HCT116 (cell line): ENCODE data around the gene PNMT. TPM values are rescaled to one million over a fixed set of nuclear protein-coding genes. Genes with fewer than 3 reads are reported as not detected.

ENCODE experiments used
- ATAC-seq: fragments of 200-7000 bp; cut with Tn5 transposase; 2 replicates; pipeline ENCODE4 v1.9.1; 2020; ENCODE audit warnings: mild to moderate bottlenecking, moderate library complexity
- BruUV-seq: library from RNA; stranded (reverse); fragments of 400-500 nt; replicated peaks from 2 replicates; lab custom pipeline; 2021; lab: Mats Ljungman, UMichigan
- CTCF ChIA-PET: fragments of 300-600 bp; sonication (Branson Sonifier 250); formaldehyde crosslinking; loops from one replicate; lab custom pipeline; 2021; ENCODE audit warnings: antibody characterized with exemption; lab: Charles Lee
- POLR2A ChIA-PET: fragments of 300-600, 350-600 bp; sonication (Branson Sonifier 250); formaldehyde crosslinking; loops from one replicate; lab custom pipeline; 2021; ENCODE audit warnings: antibody characterized with exemption; lab: Charles Lee
- RAD21 ChIA-PET, 2 experiments: fragments of 300-600 bp; sonication (Branson Sonifier 250); formaldehyde crosslinking; loops; one replicate each; lab custom pipeline; 2023; ENCODE audit warnings: low total read pairs in 2 of 2; ENCODE audit not compliant: uncharacterized antibody in 2 of 2, unreplicated experiment in 2 of 2, low non-redundant PET in 1 of 2; lab: Charles Lee
- DNase-seq: peaks from one replicate; pipeline ENCODE4 v3.0.0-alpha.2; 2010; ENCODE audit warnings: low read depth, low spot score
- H2AFZ ChIP-seq: fragments of 200-600 bp; shearing (Covaris generic), sonication (generic); 2 replicates; pipeline ENCODE4 v1.6.1; 2017; ENCODE audit warnings: low read depth, mixed run types, mixed read lengths, antibody characterized with exemption, low read length; ENCODE audit not compliant: poor library complexity, severe bottlenecking
- H3K27ac ChIP-seq: 2 replicates; pipeline ENCODE4 v1.5.1; 2012; ENCODE audit warnings: low read depth, low read length
- H3K27me3 ChIP-seq: fragments of 200-600 bp; sonication (generic); 2 replicates; pipeline ENCODE4 v1.6.1; 2016; ENCODE audit warnings: mixed run types, low read length, mixed read lengths; ENCODE audit not compliant: insufficient read depth
- H3K36me3 ChIP-seq, 2 experiments: fragments of 200-500 bp in 1 of 2; fragments of 200-600 bp in 1 of 2; sonication (Bioruptor generic) in 1 of 2; sonication (generic) in 1 of 2; 2 replicates each; pipeline versions ENCODE4 v1.5.1 to v1.6.1; 2014 to 2016; ENCODE audit warnings: low read length in 2 of 2, inconsistent platforms in 1 of 2, mixed read lengths in 1 of 2, mixed run types in 1 of 2; ENCODE audit not compliant: insufficient read depth in 2 of 2, control insufficient read depth in 1 of 2
- H3K4me1 ChIP-seq, 2 experiments: fragments of 200-600 bp in 1 of 2; sonication (generic) in 1 of 2; 2 replicates each; pipeline versions ENCODE4 v1.5.1 to v1.6.1; 2012 to 2017; ENCODE audit warnings: low read length in 2 of 2, inconsistent platforms in 1 of 2, mild to moderate bottlenecking in 1 of 2, mixed read lengths in 1 of 2, mixed run types in 1 of 2, moderate library complexity in 1 of 2; ENCODE audit not compliant: insufficient read depth in 2 of 2, control insufficient read depth in 1 of 2
- H3K4me2 ChIP-seq: fragments of 200-600 bp; sonication (generic); 2 replicates; pipeline ENCODE4 v1.6.1; 2017; ENCODE audit warnings: mixed run types, low read length, mixed read lengths
- H3K4me3 ChIP-seq, 2 experiments: fragments of 200-600 bp in 1 of 2; sonication (generic) in 1 of 2; replicated peaks in 1 of 2; 2 replicates each; pipeline ENCODE4 v1.5.1; 2011 to 2016; ENCODE audit warnings: low read length in 2 of 2, control low read depth in 1 of 2, low read depth in 1 of 2, mild to moderate bottlenecking in 1 of 2, mixed read lengths in 1 of 2, mixed run types in 1 of 2
- H3K79me2 ChIP-seq: fragments of 200-600 bp; sonication (generic); 2 replicates; pipeline ENCODE4 v1.6.1; 2017; ENCODE audit warnings: mild to moderate bottlenecking, mixed run types, low read length, moderate library complexity, mixed read lengths; ENCODE audit not compliant: insufficient read depth
- H3K9ac ChIP-seq: fragments of 200-600 bp; sonication (generic); 2 replicates; pipeline ENCODE4 v1.6.1; 2016; ENCODE audit warnings: low read length, mixed read lengths
- H3K9me2 ChIP-seq: fragments of 200-600 bp; sonication (generic), shearing (Covaris generic); 2 replicates; pipeline ENCODE4 v1.6.1; 2017; ENCODE audit warnings: mixed run types, mild to moderate bottlenecking, moderate library complexity; ENCODE audit not compliant: insufficient read depth
- H3K9me3 ChIP-seq, 2 experiments: fragments of 200-500 bp in 1 of 2; fragments of 200-600 bp in 1 of 2; sonication (Bioruptor generic) in 1 of 2; sonication (generic) in 1 of 2; 2 replicates each; pipeline ENCODE4 v1.6.1; 2014 to 2017; ENCODE audit warnings: low read length in 2 of 2, mixed read lengths in 2 of 2, inconsistent platforms in 1 of 2, low read depth in 1 of 2, mild to moderate bottlenecking in 1 of 2, mixed run types in 1 of 2, moderate library complexity in 1 of 2; ENCODE audit not compliant: control insufficient read depth in 1 of 2, insufficient read depth in 1 of 2
- H4K20me1 ChIP-seq: fragments of 200-600 bp; sonication (generic), shearing (Covaris generic); 2 replicates; pipeline ENCODE4 v1.6.1; 2017; ENCODE audit warnings: mixed run types, mild to moderate bottlenecking, moderate library complexity; ENCODE audit not compliant: insufficient read depth
- CEBPB ChIP-seq: IDR thresholded peaks from 2 replicates; pipeline ENCODE4 v1.6.1; 2012; ENCODE audit warnings: low read depth
- EGR1 ChIP-seq: IDR thresholded peaks from 2 replicates; pipeline ENCODE4 v1.6.1; 2012; ENCODE audit warnings: low read depth
- ELF1 ChIP-seq: IDR thresholded peaks from 2 replicates; pipeline ENCODE4 v1.6.1; 2012; ENCODE audit warnings: low read depth, borderline replicate concordance
- EZH2phosphoT487 ChIP-seq: fragments of 200-600 bp; IDR thresholded peaks from 2 replicates; pipeline ENCODE4 v1.6.1; 2018; ENCODE audit warnings: antibody characterized with exemption, borderline replicate concordance
- FOSL1 ChIP-seq: IDR thresholded peaks from 2 replicates; pipeline ENCODE4 v1.6.1; 2012; ENCODE audit warnings: low read depth
- POLR2A ChIP-seq: IDR thresholded peaks from 2 replicates; pipeline ENCODE4 v1.7.0; 2011; ENCODE audit warnings: borderline replicate concordance; ENCODE audit not compliant: insufficient read depth, insufficient read length; ENCODE audit errors: extremely low read depth
- RAD21 ChIP-seq: IDR thresholded peaks from 2 replicates; pipeline ENCODE4 v1.6.1; 2012; ENCODE audit warnings: low read depth, mild to moderate bottlenecking
- SIN3A ChIP-seq: IDR thresholded peaks from 2 replicates; pipeline ENCODE4 v1.6.1; 2012; ENCODE audit warnings: low read depth
- SP1 ChIP-seq: IDR thresholded peaks from 2 replicates; pipeline ENCODE4 v1.6.1; 2012; ENCODE audit warnings: low read depth
- SRF ChIP-seq: IDR thresholded peaks from 2 replicates; pipeline ENCODE4 v1.6.1; 2012; ENCODE audit warnings: low read depth
- TCF7L2 ChIP-seq: IDR thresholded peaks from 2 replicates; pipeline ENCODE4 v1.7.0; 2011; ENCODE audit warnings: borderline replicate concordance, inconsistent platforms; ENCODE audit not compliant: insufficient read depth, insufficient read length; ENCODE audit errors: extremely low read depth
- ZFX ChIP-seq: fragments of 450-650 bp; IDR thresholded peaks from 2 replicates; pipeline ENCODE4 v1.6.1; 2017
- ZNF274 ChIP-seq: fragments of 200-500 bp; sonication (Bioruptor generic); IDR thresholded peaks from 2 replicates; pipeline ENCODE4 v1.6.1; 2014; ENCODE audit warnings: mild to moderate bottlenecking, low read depth, low read length, inconsistent platforms
- intact Hi-C: fragments of 100-400 bp; cut with micrococcal nuclease; formaldehyde crosslinking; loops from 2 replicates; pipeline ENCODE4 v1.10.0; 2022
- total RNA-seq: library from RNA; stranded (reverse); gene quantifications from one replicate; pipeline ENCODE4 v1.2.1, GENCODE V29; 2021; ENCODE audit not compliant: unreplicated experiment
- TF ChIP-seq, protein P1 (sequence below): IDR thresholded peaks from 2 replicates; pipeline ENCODE4 v1.6.1; 2012; ENCODE audit warnings: low read depth
- TF ChIP-seq, protein P2 (sequence below), 3 experiments: fragments of 200-600 bp in 1 of 3; sonication (generic) in 1 of 3; IDR thresholded peaks in 2 of 3; conservative IDR thresholded peaks in 1 of 3; 2 replicates each; pipeline ENCODE4 v1.5.1; 2012 to 2017; ENCODE audit warnings: low read depth in 2 of 3, low read length in 2 of 3, antibody characterized with exemption in 1 of 3, borderline replicate concordance in 1 of 3, control low read depth in 1 of 3, mild to moderate bottlenecking in 1 of 3, mixed read lengths in 1 of 3, mixed run types in 1 of 3, moderate library complexity in 1 of 3; ENCODE audit not compliant: insufficient read depth in 1 of 3
- TF ChIP-seq, protein P3 (sequence below): IDR thresholded peaks from 2 replicates; pipeline ENCODE4 v1.6.1; 2012
- TF ChIP-seq, protein P4 (sequence below): IDR thresholded peaks from 2 replicates; pipeline ENCODE4 v1.6.1; 2011; ENCODE audit warnings: mild to moderate bottlenecking, low read length, moderate library complexity; ENCODE audit not compliant: insufficient replicate concordance; ENCODE audit errors: extremely low read depth
- TF ChIP-seq, protein P5 (sequence below): IDR thresholded peaks from 2 replicates; pipeline ENCODE4 v1.6.1; 2012

The PNMT gene
- total RNA-seq, 1 experiment from 2014 or later = not detected

DNA sequence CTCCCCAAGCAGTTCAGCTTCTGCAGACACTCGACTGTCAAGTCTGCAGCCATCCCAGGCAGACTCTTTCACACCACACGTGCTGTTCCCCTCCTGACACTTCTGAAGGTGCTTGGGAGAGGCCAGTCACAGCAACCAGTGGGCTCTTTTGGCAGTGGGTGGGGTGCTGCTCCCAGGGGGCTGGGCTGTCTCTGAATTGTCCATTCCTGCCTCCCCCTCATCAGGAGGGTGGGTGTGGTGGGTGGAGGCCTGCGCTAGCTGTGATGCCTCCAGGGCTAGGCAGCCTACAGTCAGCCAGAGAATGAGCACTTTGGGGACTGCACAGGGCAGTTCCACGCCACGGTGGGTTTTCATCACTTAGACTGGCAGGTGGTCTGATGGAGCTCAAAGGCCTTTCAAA is 21.0 kb upstream of the PNMT start:
- TF ChIP-seq, protein P1, sequence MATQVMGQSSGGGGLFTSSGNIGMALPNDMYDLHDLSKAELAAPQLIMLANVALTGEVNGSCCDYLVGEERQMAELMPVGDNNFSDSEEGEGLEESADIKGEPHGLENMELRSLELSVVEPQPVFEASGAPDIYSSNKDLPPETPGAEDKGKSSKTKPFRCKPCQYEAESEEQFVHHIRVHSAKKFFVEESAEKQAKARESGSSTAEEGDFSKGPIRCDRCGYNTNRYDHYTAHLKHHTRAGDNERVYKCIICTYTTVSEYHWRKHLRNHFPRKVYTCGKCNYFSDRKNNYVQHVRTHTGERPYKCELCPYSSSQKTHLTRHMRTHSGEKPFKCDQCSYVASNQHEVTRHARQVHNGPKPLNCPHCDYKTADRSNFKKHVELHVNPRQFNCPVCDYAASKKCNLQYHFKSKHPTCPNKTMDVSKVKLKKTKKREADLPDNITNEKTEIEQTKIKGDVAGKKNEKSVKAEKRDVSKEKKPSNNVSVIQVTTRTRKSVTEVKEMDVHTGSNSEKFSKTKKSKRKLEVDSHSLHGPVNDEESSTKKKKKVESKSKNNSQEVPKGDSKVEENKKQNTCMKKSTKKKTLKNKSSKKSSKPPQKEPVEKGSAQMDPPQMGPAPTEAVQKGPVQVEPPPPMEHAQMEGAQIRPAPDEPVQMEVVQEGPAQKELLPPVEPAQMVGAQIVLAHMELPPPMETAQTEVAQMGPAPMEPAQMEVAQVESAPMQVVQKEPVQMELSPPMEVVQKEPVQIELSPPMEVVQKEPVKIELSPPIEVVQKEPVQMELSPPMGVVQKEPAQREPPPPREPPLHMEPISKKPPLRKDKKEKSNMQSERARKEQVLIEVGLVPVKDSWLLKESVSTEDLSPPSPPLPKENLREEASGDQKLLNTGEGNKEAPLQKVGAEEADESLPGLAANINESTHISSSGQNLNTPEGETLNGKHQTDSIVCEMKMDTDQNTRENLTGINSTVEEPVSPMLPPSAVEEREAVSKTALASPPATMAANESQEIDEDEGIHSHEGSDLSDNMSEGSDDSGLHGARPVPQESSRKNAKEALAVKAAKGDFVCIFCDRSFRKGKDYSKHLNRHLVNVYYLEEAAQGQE = no peak
- TF ChIP-seq RAD21 (no peak), EGR1 (no peak), SP1 (no peak), ELF1 (no peak), FOSL1 (no peak), POLR2A (no peak), ZNF274 (no peak), SIN3A (no peak), CEBPB (no peak), TCF7L2 (no peak), ZFX (no peak), EZH2phosphoT487 (no peak), SRF (no peak)
- TF ChIP-seq, protein P2, sequence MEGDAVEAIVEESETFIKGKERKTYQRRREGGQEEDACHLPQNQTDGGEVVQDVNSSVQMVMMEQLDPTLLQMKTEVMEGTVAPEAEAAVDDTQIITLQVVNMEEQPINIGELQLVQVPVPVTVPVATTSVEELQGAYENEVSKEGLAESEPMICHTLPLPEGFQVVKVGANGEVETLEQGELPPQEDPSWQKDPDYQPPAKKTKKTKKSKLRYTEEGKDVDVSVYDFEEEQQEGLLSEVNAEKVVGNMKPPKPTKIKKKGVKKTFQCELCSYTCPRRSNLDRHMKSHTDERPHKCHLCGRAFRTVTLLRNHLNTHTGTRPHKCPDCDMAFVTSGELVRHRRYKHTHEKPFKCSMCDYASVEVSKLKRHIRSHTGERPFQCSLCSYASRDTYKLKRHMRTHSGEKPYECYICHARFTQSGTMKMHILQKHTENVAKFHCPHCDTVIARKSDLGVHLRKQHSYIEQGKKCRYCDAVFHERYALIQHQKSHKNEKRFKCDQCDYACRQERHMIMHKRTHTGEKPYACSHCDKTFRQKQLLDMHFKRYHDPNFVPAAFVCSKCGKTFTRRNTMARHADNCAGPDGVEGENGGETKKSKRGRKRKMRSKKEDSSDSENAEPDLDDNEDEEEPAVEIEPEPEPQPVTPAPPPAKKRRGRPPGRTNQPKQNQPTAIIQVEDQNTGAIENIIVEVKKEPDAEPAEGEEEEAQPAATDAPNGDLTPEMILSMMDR (IDR thresholded peaks at IDR 0.05 in 2 of 3, conservative IDR thresholded peaks at IDR 0.05 in 1 of 3; ENCODE audit: borderline replicate concordance in 1 of 3, insufficient read depth in 1 of 3, low read depth in 2 of 3, low read length in 2 of 3) = no peak
- TF ChIP-seq, protein P3, sequence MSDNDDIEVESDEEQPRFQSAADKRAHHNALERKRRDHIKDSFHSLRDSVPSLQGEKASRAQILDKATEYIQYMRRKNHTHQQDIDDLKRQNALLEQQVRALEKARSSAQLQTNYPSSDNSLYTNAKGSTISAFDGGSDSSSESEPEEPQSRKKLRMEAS = no peak
- TF ChIP-seq, protein P4, sequence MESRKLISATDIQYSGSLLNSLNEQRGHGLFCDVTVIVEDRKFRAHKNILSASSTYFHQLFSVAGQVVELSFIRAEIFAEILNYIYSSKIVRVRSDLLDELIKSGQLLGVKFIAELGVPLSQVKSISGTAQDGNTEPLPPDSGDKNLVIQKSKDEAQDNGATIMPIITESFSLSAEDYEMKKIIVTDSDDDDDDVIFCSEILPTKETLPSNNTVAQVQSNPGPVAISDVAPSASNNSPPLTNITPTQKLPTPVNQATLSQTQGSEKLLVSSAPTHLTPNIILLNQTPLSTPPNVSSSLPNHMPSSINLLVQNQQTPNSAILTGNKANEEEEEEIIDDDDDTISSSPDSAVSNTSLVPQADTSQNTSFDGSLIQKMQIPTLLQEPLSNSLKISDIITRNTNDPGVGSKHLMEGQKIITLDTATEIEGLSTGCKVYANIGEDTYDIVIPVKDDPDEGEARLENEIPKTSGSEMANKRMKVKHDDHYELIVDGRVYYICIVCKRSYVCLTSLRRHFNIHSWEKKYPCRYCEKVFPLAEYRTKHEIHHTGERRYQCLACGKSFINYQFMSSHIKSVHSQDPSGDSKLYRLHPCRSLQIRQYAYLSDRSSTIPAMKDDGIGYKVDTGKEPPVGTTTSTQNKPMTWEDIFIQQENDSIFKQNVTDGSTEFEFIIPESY = no peak
- TF ChIP-seq, protein P5, sequence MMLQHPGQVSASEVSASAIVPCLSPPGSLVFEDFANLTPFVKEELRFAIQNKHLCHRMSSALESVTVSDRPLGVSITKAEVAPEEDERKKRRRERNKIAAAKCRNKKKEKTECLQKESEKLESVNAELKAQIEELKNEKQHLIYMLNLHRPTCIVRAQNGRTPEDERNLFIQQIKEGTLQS = no peak
- Histone ChIP-seq H3K9me3 (no peaks in the 10 kb centered on the region), H3K4me1 (peaks cover 33 to 66% of the 10 kb centered on the region in 2 experiments), H2AFZ (no peak overlapping the region), H3K27me3 (no peaks in the 10 kb centered on the region), H3K36me3 (no peaks in the 10 kb centered on the region), H3K79me2 (peaks cover 46% of the 10 kb centered on the region), H3K9me2 (no peaks in the 10 kb centered on the region), H4K20me1 (no peaks in the 10 kb centered on the region), H3K27ac (no peak overlapping the region), H3K9ac (no peak overlapping the region), H3K4me3 (no peak overlapping the region), H3K4me2 (no peak overlapping the region)
- intact Hi-C loops = no loop called here
- no TSS peak for BruUV-seq
- ATAC-seq (no peak), DNase-seq (no peak)
- POLR2A ChIA-PET = no interaction called here
- RAD21 ChIA-PET = no interaction called here
- CTCF ChIA-PET = no interaction called here
